K562 (cell line): Measurements from ENCODE around the gene SQOR. TPM values are rescaled to one million over a fixed set of nuclear protein-coding genes. Genes with fewer than 3 reads are reported as not detected.

Source experiments
- ATAC-seq: fragments of 200-7000 bp; cut with Tn5 transposase; 3 replicates; pipeline ENCODE4 v1.9.1; 2020; ENCODE audit warnings: moderate library complexity
- BruUV-seq: library from RNA; stranded (reverse); fragments of 400-500 nt; replicated peaks from 2 replicates; lab custom pipeline; 2021; lab: Mats Ljungman, UMichigan
- CTCF ChIA-PET: fragments of 300-600 bp; formaldehyde crosslinking; extraction: SDS; loops from one replicate; lab custom pipeline; 2021; ENCODE audit warnings: low intra/inter-chr PET ratio; lab: Yijun Ruan, JAX
- POLR2A ChIA-PET: fragments of 300-600, 350-650 bp; sonication (Branson Sonifier 250); formaldehyde crosslinking; extraction: SDS; loops from one replicate; lab custom pipeline; 2021; ENCODE audit warnings: antibody characterized with exemption, inconsistent platforms; lab: Yijun Ruan, JAX
- DNase-seq, 4 experiments: peaks; one replicate each; pipeline versions ENCODE4 v3.0.0 to v3.0.0-alpha.2; 2011 to 2018; ENCODE audit warnings: low spot score in 3 of 4, mixed read lengths in 3 of 4; ENCODE audit errors: extremely low read depth in 1 of 4
- FAIRE-seq: peaks from 2 replicates; lab custom pipeline; 2011; peaks lifted over from hg19 to GRCh38; lab: Jason Lieb, UNC
- H2AFZ ChIP-seq: 2 replicates; pipeline ENCODE4 v1.6.0; 2011; ENCODE audit warnings: low read depth, low read length, control low read depth, inconsistent platforms
- H3K27ac ChIP-seq: fragments of 200-600 bp; 3 replicates; pipeline ENCODE4 v1.8.0; 2011; ENCODE audit warnings: low read depth, mild to moderate bottlenecking, control low read depth, inconsistent platforms, low read length, moderate library complexity, mixed read lengths; ENCODE audit errors: extremely low read depth
- H3K27me3 ChIP-seq, 2 experiments: fragments of 300-600 bp in 1 of 2; 2 replicates in 1 of 2; 3 replicates in 1 of 2; pipeline versions ENCODE4 v1.6.0 to v1.8.0; 2011; ENCODE audit warnings: inconsistent platforms in 2 of 2, low read length in 2 of 2, mild to moderate bottlenecking in 1 of 2, mixed read lengths in 1 of 2, moderate library complexity in 1 of 2; ENCODE audit not compliant: control insufficient read depth in 2 of 2, insufficient read depth in 2 of 2
- H3K36me3 ChIP-seq: fragments of 300-600 bp; 3 replicates; pipeline ENCODE4 v1.8.0; 2011; ENCODE audit warnings: mild to moderate bottlenecking, low read length, inconsistent platforms; ENCODE audit not compliant: control insufficient read depth, insufficient read depth
- H3K4me1 ChIP-seq, 2 experiments: fragments of 200-600 bp in 1 of 2; replicated peaks in 1 of 2; 2 replicates in 1 of 2; 3 replicates in 1 of 2; pipeline versions ENCODE4 v1.5.1 to v1.8.0; 2011; ENCODE audit warnings: inconsistent platforms in 2 of 2, low read length in 2 of 2, mild to moderate bottlenecking in 1 of 2, mixed read lengths in 1 of 2, moderate library complexity in 1 of 2; ENCODE audit not compliant: control insufficient read depth in 2 of 2, insufficient read depth in 2 of 2
- H3K4me2 ChIP-seq: 2 replicates; pipeline ENCODE4 v1.6.1; 2011; ENCODE audit warnings: low read length, control low read depth, inconsistent platforms, mixed read lengths; ENCODE audit not compliant: insufficient read depth
- H3K4me3 ChIP-seq: fragments of 200-600 bp; sonication (generic), shearing (Covaris generic); 2 replicates; pipeline ENCODE4 v1.5.1; 2016; ENCODE audit warnings: control low read depth, inconsistent platforms
- H3K79me2 ChIP-seq: fragments of 200-600 bp; 3 replicates; pipeline ENCODE4 v1.8.0; 2011; ENCODE audit warnings: low read length, inconsistent platforms; ENCODE audit not compliant: control insufficient read depth, insufficient read depth
- H3K9ac ChIP-seq, 2 experiments: 2 replicates each; pipeline versions ENCODE4 v1.6.0 to v1.6.1; 2011; ENCODE audit warnings: low read depth in 2 of 2, low read length in 2 of 2, control low read depth in 1 of 2, inconsistent platforms in 1 of 2, mild to moderate bottlenecking in 1 of 2, mixed read lengths in 1 of 2; ENCODE audit not compliant: insufficient read depth in 1 of 2
- H3K9me1 ChIP-seq: one replicate; pipeline ENCODE4 v1.6.0; 2011; ENCODE audit warnings: inconsistent platforms, mild to moderate bottlenecking, low read length, moderate library complexity; ENCODE audit not compliant: control insufficient read depth, insufficient read depth
- H3K9me3 ChIP-seq: replicated peaks from 2 replicates; pipeline ENCODE4 v1.5.1; 2011; ENCODE audit warnings: low read depth, low read length, inconsistent platforms; ENCODE audit not compliant: control insufficient read depth, insufficient read depth
- H4K20me1 ChIP-seq: replicated peaks from 2 replicates; pipeline ENCODE4 v1.6.1; 2011; ENCODE audit warnings: low read length, inconsistent platforms, mixed read lengths; ENCODE audit not compliant: control insufficient read depth, insufficient read depth
- CC2D1A ChIP-seq: fragments of 450-650 bp; IDR thresholded peaks from 2 replicates; pipeline ENCODE4 v1.6.1; 2017; ENCODE audit warnings: mild to moderate bottlenecking
- DNMT1 ChIP-seq: fragments of 450-650 bp; IDR thresholded peaks from 2 replicates; pipeline ENCODE4 v1.6.1; 2016; ENCODE audit warnings: antibody characterized with exemption, mild to moderate bottlenecking
- E2F1 ChIP-seq: sonication (generic); formaldehyde crosslinking; IDR thresholded peaks from 2 replicates; pipeline ENCODE4 v1.8.1; 2023; ENCODE audit warnings: mild to moderate bottlenecking, missing genetic modification reagents, moderate library complexity
- E2F4 ChIP-seq: sonication (generic); formaldehyde crosslinking; IDR thresholded peaks from 2 replicates; pipeline ENCODE4 v1.8.0; 2022; ENCODE audit warnings: mild to moderate bottlenecking, low read depth, missing genetic modification reagents
- EP400 ChIP-seq: fragments of 450-650 bp; IDR thresholded peaks from 2 replicates; pipeline ENCODE4 v1.6.1; 2017; ENCODE audit warnings: antibody characterized with exemption, mild to moderate bottlenecking, moderate library complexity
- KAT8 ChIP-seq: fragments of 450-650 bp; IDR thresholded peaks from 2 replicates; pipeline ENCODE4 v1.6.1; 2016; ENCODE audit warnings: low read depth, mild to moderate bottlenecking
- KLF16 ChIP-seq: IDR thresholded peaks from 2 replicates; pipeline ENCODE4 v1.6.1; 2016; ENCODE audit warnings: antibody characterized with exemption
- NONO ChIP-seq, 2 experiments: fragments of 200-400 bp in 1 of 2; fragments of 450-650 bp in 1 of 2; formaldehyde crosslinking in 1 of 2; IDR thresholded peaks; 2 replicates each; pipeline ENCODE4 v1.6.1; 2017; ENCODE audit warnings: low read depth in 2 of 2, mild to moderate bottlenecking in 2 of 2, moderate library complexity in 2 of 2, low read length in 1 of 2
- POLR3A ChIP-seq: IDR thresholded peaks from 2 replicates; pipeline ENCODE4 v1.6.1; 2011; ENCODE audit warnings: borderline replicate concordance, mild to moderate bottlenecking, moderate library complexity; ENCODE audit not compliant: insufficient read length, insufficient read depth; ENCODE audit errors: extremely low read depth
- POLR3G ChIP-seq: IDR thresholded peaks from 2 replicates; pipeline ENCODE4 v1.6.1; 2011; ENCODE audit not compliant: insufficient read length, insufficient replicate concordance; ENCODE audit errors: extremely low read depth
- ZHX1 ChIP-seq: fragments of 150-350 bp; conservative IDR thresholded peaks from 2 replicates; pipeline ENCODE4 v1.6.1; 2014; ENCODE audit warnings: low read length
- ZNF354B ChIP-seq: fragments of 250-450 bp; sonication (Bioruptor Pico); IDR thresholded peaks from 2 replicates; pipeline ENCODE4 v1.4.0; 2020
- ZNF408 ChIP-seq: fragments of 250-450 bp; sonication (Bioruptor Pico); IDR thresholded peaks from 2 replicates; pipeline ENCODE4 v1.4.0; 2020; ENCODE audit warnings: low read depth, mild to moderate bottlenecking, moderate library complexity
- ZNF445 ChIP-seq: fragments of 250-450 bp; sonication (Bioruptor Pico); IDR thresholded peaks from 2 replicates; pipeline ENCODE4 v1.4.0; 2020; ENCODE audit warnings: low read depth, mild to moderate bottlenecking, moderate library complexity
- WGBS: fragments of 100-300 bp; shearing (Covaris generic); methylation state at CpG from one replicate; pipeline ENCODE4 v1.1.6; 2016; ENCODE audit warnings: low coverage, mixed read lengths; ENCODE audit not compliant: insufficient coverage; ENCODE audit errors: missing lambda C conversion rate; 5-methylcytosine and 5-hydroxymethylcytosine counted together
- in situ Hi-C: fragments of 300-500 bp; cut with MboI; formaldehyde crosslinking; loops from 4 replicates; pipeline ENCODE4 v1.15.0; 2018; ENCODE audit warnings: inconsistent platforms, mixed read lengths
- intact Hi-C: fragments of 100-400 bp; cut with micrococcal nuclease; formaldehyde crosslinking; loops from 2 replicates; pipeline ENCODE4 v1.14.2; 2022
- polyA plus RNA-seq, 8 experiments: library from polyadenylated mRNA; depleted of rRNA in 4 of 8; stranded (reverse) in 5 of 8; unstranded in 3 of 8; fragments of >200 nt; fragmentation: Nextera tagmentation in 2 of 8; fragmentation: Illumina TruSeq in 1 of 8; extraction: Ambion mirVana in 2 of 8; extraction: Trizol in 1 of 8; gene quantifications; 2 replicates each; pipeline versions ENCODE4 v1.2.1 to v1.2.3, GENCODE V29; 2011 to 2014; ENCODE audit warnings: inconsistent platforms in 1 of 8, missing spikeins in 1 of 8
- total RNA-seq, 7 experiments: library from RNA; depleted of rRNA in 6 of 7; stranded (reverse); fragments of >200 nt in 6 of 7; fragmentation: Illumina TruSeq in 2 of 7; extraction: Trizol in 2 of 7; gene quantifications; 2 replicates each; pipeline versions ENCODE4 v1.2.1 to v1.2.3, GENCODE V29; 2011 to 2021; ENCODE audit warnings: low replicate concordance in 1 of 7
- TF ChIP-seq, protein P1 (sequence below): IDR thresholded peaks from 2 replicates; pipeline ENCODE4 v1.6.1; 2011; ENCODE audit warnings: borderline replicate concordance, low read depth, mild to moderate bottlenecking, moderate library complexity, low read length; ENCODE audit not compliant: insufficient read depth, poor library complexity, severe bottlenecking

SQOR gene
- total and polyA plus RNA-seq, 9 of the 15 experiments (the other 6 are each of a cell fraction or from before 2014, with no cell fraction given): 0.32 to 1.6 (median 1.1) TPM

- no peak overlapping the region for H3K4me3 ChIP-seq
- no peak for ATAC-seq
- H3K9ac ChIP-seq: no peak overlapping the region
- in situ Hi-C loops (no loop called here), intact Hi-C loops (no loop called here)
- no peak for DNase-seq
- H3K4me2 ChIP-seq: no peak overlapping the region
- H3K27ac ChIP-seq: no peak overlapping the region
- no peaks in the 10 kb centered on the region for H3K36me3 ChIP-seq
- H3K4me1 ChIP-seq: no peaks in the 10 kb centered on the region
- no peaks in the 10 kb centered on the region for H4K20me1 ChIP-seq
- FAIRE-seq: no peak
- CTCF ChIA-PET: no interaction called here
- peaks cover 0 to 14% of the 10 kb centered on the region in 2 experiments; a peak in 1 of 5 replicates for H3K27me3 ChIP-seq
- TF ChIP-seq KLF16: no peak
- TF ChIP-seq NONO (IDR thresholded peaks at IDR 0.05; ENCODE audit: low read depth in 2 of 2, low read length in 1 of 2): no peak
- TF ChIP-seq POLR3A: no peak
- TF ChIP-seq E2F4 (CRISPR knock-in tag): no peak
- no peak for TF ChIP-seq ZNF445 (CRISPR knock-in tag)
- no peak for TF ChIP-seq DNMT1
- no peak for TF ChIP-seq CC2D1A
- TF ChIP-seq EP400: no peak
- TF ChIP-seq POLR3G: no peak
- TF ChIP-seq KAT8: no peak
- no peak for TF ChIP-seq ZNF408 (CRISPR knock-in tag)
- TF ChIP-seq, protein P1, sequence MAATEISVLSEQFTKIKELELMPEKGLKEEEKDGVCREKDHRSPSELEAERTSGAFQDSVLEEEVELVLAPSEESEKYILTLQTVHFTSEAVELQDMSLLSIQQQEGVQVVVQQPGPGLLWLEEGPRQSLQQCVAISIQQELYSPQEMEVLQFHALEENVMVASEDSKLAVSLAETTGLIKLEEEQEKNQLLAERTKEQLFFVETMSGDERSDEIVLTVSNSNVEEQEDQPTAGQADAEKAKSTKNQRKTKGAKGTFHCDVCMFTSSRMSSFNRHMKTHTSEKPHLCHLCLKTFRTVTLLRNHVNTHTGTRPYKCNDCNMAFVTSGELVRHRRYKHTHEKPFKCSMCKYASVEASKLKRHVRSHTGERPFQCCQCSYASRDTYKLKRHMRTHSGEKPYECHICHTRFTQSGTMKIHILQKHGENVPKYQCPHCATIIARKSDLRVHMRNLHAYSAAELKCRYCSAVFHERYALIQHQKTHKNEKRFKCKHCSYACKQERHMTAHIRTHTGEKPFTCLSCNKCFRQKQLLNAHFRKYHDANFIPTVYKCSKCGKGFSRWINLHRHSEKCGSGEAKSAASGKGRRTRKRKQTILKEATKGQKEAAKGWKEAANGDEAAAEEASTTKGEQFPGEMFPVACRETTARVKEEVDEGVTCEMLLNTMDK: no peak
- no peak for TF ChIP-seq ZHX1
- no peak for TF ChIP-seq ZNF354B (CRISPR knock-in tag)
- TF ChIP-seq E2F1: no peak
- no TSS peak for BruUV-seq
- POLR2A ChIA-PET: no interaction called here
- H2AFZ ChIP-seq: no peak overlapping the region
- no peaks in the 10 kb centered on the region for H3K9me1 ChIP-seq
- H3K79me2 ChIP-seq: no peaks in the 10 kb centered on the region
- WGBS: 0% methylated on average over 2 of the region's 2 CpGs
- H3K9me3 ChIP-seq: no peaks in the 10 kb centered on the region
These were observed 32.2 kb downstream of the SQOR start for GRCh38 chr15:45667002-45667401.
